Calu3 (cell line): ENCODE data around the gene ABCC5. TPM values are rescaled to one million over a fixed set of nuclear protein-coding genes. Genes with fewer than 3 reads are reported as not detected.

Experiments used
- BruUV-seq: library from RNA; stranded (reverse); fragments of 400-500 nt; replicated peaks from 2 replicates; lab custom pipeline; 2021; lab: Mats Ljungman, UMichigan
- CTCF ChIA-PET: fragments of 300-600 bp; sonication (Branson Sonifier 250); formaldehyde crosslinking; loops from one replicate; lab custom pipeline; 2022; ENCODE audit warnings: antibody characterized with exemption; lab: Charles Lee
- DNase-seq: peaks from one replicate; pipeline ENCODE4 v3.0.0; 2022
- H3K27ac Mint-ChIP-seq: one replicate; pipeline ENCODE4 v1.8.0; 2022; ENCODE audit warnings: mixed read lengths; ENCODE audit not compliant: unreplicated experiment
- H3K27me3 Mint-ChIP-seq: one replicate; pipeline ENCODE4 v1.8.0; 2022; ENCODE audit warnings: mixed read lengths; ENCODE audit not compliant: unreplicated experiment
- H3K36me3 Mint-ChIP-seq: one replicate; pipeline ENCODE4 v1.8.0; 2022; ENCODE audit warnings: mild to moderate bottlenecking, moderate library complexity, mixed read lengths; ENCODE audit not compliant: insufficient read depth, unreplicated experiment
- H3K4me1 Mint-ChIP-seq: one replicate; pipeline ENCODE4 v1.8.0; 2022; ENCODE audit warnings: mild to moderate bottlenecking, low read depth, mixed read lengths; ENCODE audit not compliant: unreplicated experiment
- H3K4me3 Mint-ChIP-seq: one replicate; pipeline ENCODE4 v1.8.0; 2022; ENCODE audit warnings: mild to moderate bottlenecking, low read depth, moderate library complexity, mixed read lengths; ENCODE audit not compliant: unreplicated experiment
- H3K9me3 Mint-ChIP-seq: one replicate; pipeline ENCODE4 v1.8.0; 2022; ENCODE audit warnings: low read depth, mixed read lengths; ENCODE audit not compliant: unreplicated experiment
- CTCF ChIP-seq: fragments of 200-600 bp; IDR thresholded peaks from one replicate; pipeline ENCODE4 v1.8.0; 2022; ENCODE audit warnings: antibody characterized with exemption; ENCODE audit not compliant: unreplicated experiment
- intact Hi-C: fragments of 100-400 bp; cut with micrococcal nuclease; formaldehyde crosslinking; loops from one replicate; pipeline ENCODE4 v1.10.0; 2022; ENCODE audit not compliant: unreplicated experiment
- total RNA-seq: library from RNA; stranded (reverse); gene quantifications from 2 replicates; pipeline ENCODE4 v1.2.3, GENCODE V29; 2022

ABCC5 gene
- total RNA-seq, 1 experiment from 2014 or later, result 39.1 TPM

- no peaks in the 10 kb centered on the region for H3K4me1 Mint-ChIP-seq
- H3K27ac Mint-ChIP-seq, result no peak overlapping the region
- CTCF ChIA-PET, result interaction anchor here (1.1 kb wide), 1 partner anchor 49 kb away, joined by 3 read pairs; no protein-coding TSS in a partner anchor
- no peaks in the 10 kb centered on the region for H3K9me3 Mint-ChIP-seq
- H3K4me3 Mint-ChIP-seq, result no peak overlapping the region
- peaks cover 1% of the 10 kb centered on the region for H3K36me3 Mint-ChIP-seq
- DNase-seq, result no peak
- no TSS peak for BruUV-seq
- intact Hi-C loops, result no loop called here
- H3K27me3 Mint-ChIP-seq, result no peaks in the 10 kb centered on the region
- no peak for TF ChIP-seq CTCF
Observed at GRCh38 chr3:183944775-183945174, 72.9 kb downstream of the ABCC5 start.

- Mint-ChIP-seq H3K27ac (no peak overlapping the region), H3K36me3 (peaks cover 10% of the 10 kb centered on the region), H3K4me3 (no peak overlapping the region), H3K4me1 (no peaks in the 10 kb centered on the region), H3K9me3 (no peaks in the 10 kb centered on the region), H3K27me3 (no peaks in the 10 kb centered on the region)
- TF ChIP-seq CTCF, result no peak
- CTCF ChIA-PET, result interaction anchor here (1.1 kb wide), 1 partner anchor 48 kb away, joined by 3 read pairs; no protein-coding TSS in a partner anchor
- intact Hi-C loops, result no loop called here
- no peak for DNase-seq
- BruUV-seq, result no TSS peak
Observed at GRCh38 chr3:183943739-183944138, 73.9 kb downstream of the ABCC5 start.

- BruUV-seq, result no TSS peak
- H3K27me3 Mint-ChIP-seq, result no peaks in the 10 kb centered on the region
- peaks cover 10% of the 10 kb centered on the region for H3K36me3 Mint-ChIP-seq
- CTCF ChIA-PET, result no interaction called here
- DNase-seq, result no peak
- no peaks in the 10 kb centered on the region for H3K4me1 Mint-ChIP-seq
- H3K4me3 Mint-ChIP-seq, result no peak overlapping the region
- no peak overlapping the region for H3K27ac Mint-ChIP-seq
- no peaks in the 10 kb centered on the region for H3K9me3 Mint-ChIP-seq
- intact Hi-C loops, result no loop called here
- no peak for TF ChIP-seq CTCF
Observed at GRCh38 chr3:183941216-183941615, 76.5 kb downstream of the ABCC5 start.

GRCh38 chr3:183937601-183938286 is 79.9 kb downstream of the ABCC5 start:
- H3K4me3 Mint-ChIP-seq, result no peak overlapping the region
- CTCF ChIA-PET, result interaction anchor here (0.6 kb wide), 1 partner anchor 283 kb away, joined by 4 read pairs; no protein-coding TSS in a partner anchor
- peaks cover 10% of the 10 kb centered on the region for H3K36me3 Mint-ChIP-seq
- H3K4me1 Mint-ChIP-seq, result no peaks in the 10 kb centered on the region
- H3K27me3 Mint-ChIP-seq, result no peaks in the 10 kb centered on the region
- BruUV-seq, result no TSS peak
- DNase-seq, result no peak
- H3K9me3 Mint-ChIP-seq, result no peaks in the 10 kb centered on the region
- intact Hi-C loops, result no loop called here
- no peak for TF ChIP-seq CTCF
- no peak overlapping the region for H3K27ac Mint-ChIP-seq
